ENCODE measurements around the gene PIGB.
"Not testable (repeated sequence)": the region's sequence is repeated elsewhere in the genome, so short reads cannot be mapped to it uniquely, and the experiment has no call there.

Gene PIGB

DNA sequence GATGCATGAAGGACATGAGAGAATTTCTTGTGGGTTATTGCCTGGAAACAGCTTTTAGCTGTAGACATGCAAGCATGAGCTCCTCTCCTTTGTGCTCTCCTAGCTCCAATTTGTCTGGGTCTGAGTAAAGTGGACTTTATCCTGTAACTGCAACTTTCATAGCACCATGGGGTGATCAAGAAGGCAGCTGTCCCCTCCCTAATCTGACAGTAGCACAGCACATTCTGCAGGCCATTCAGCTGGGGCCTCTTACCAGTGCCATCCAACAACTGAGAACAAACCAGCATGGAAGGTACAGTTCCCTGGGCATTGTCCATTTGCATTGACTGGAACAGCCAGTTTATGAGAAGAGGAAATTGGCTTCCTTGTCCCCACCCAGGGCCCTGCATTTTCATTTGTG, 21.7 kb upstream of the PIGB start:
- no peaks in the 10 kb centered on the region for H3K9me3 ChIP-seq
- H3K27me3 ChIP-seq, result no peaks in the 10 kb centered on the region
- H3K4me3 ChIP-seq (ENCODE audit: low read depth, low read length), result no peak overlapping the region
- TF ChIP-seq, protein P1, sequence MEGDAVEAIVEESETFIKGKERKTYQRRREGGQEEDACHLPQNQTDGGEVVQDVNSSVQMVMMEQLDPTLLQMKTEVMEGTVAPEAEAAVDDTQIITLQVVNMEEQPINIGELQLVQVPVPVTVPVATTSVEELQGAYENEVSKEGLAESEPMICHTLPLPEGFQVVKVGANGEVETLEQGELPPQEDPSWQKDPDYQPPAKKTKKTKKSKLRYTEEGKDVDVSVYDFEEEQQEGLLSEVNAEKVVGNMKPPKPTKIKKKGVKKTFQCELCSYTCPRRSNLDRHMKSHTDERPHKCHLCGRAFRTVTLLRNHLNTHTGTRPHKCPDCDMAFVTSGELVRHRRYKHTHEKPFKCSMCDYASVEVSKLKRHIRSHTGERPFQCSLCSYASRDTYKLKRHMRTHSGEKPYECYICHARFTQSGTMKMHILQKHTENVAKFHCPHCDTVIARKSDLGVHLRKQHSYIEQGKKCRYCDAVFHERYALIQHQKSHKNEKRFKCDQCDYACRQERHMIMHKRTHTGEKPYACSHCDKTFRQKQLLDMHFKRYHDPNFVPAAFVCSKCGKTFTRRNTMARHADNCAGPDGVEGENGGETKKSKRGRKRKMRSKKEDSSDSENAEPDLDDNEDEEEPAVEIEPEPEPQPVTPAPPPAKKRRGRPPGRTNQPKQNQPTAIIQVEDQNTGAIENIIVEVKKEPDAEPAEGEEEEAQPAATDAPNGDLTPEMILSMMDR (IDR thresholded peaks at IDR 0.05; ENCODE audit: low read depth, low read length), result no peak
- H3K4me1 ChIP-seq, result no peaks in the 10 kb centered on the region
- H3K36me3 ChIP-seq, result no peaks in the 10 kb centered on the region
- DNase-seq, result no peak

DNA sequence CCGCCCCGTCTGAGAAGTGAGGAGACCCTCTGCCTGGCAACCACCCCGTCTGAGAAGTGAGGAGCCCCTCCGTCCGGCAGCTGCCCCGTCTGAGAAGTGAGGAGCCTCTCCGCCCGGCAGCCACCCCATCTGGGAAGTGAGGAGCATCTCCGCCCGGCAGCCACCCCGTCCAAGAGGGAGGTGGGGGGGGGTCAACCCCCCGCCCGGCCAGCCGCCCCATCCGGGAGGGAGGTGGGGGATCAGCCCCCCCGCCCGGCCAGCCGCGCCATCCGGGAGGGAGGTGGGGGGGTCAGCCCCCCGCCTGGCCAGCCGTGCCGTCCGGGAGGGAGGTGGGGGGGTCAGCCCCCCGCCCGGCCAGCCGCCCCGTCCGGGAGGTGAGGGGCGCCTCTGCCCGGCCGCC, 16.2 kb upstream of the PIGB start:
- not testable (repeated sequence) for H3K27me3 ChIP-seq; H3K36me3 ChIP-seq; H3K4me1 ChIP-seq; H3K9me3 ChIP-seq; DNase-seq; H3K4me3 ChIP-seq (ENCODE audit: low read depth, low read length)

DNA sequence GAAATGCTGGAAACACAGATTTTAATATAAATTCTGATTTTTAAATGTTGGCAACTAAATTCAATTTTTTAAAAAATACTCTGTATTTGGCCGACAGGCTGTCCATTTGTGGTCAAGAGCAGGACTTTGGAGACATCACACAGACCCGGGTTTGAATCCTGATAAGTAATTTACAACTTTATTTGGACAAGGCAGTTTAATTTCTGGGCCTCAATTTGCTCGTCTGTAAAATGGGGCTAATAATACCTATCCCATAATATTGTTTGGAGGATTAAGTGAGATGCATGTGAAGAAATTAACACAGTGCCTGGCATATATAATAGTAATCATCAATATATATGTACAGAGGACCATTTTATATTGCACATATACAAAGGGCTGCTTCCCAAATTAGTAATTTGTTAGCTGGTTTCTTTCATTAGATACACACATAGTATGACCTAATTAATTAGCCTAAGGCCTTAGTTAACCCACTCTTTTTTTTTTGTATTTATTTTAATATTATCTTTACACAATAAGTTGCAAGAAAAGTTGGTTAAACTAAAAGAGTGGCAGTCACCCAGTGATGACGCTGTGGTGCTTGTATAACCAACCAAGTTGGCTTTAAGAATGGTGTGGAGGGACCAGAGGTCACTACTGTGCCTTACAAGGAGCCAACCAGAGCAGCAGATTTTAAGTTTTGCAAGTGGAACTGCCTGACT, 665 bp downstream of the PIGB start:
- no peak for DNase-seq
- Histone ChIP-seq H3K4me3 (ENCODE audit: low read depth, low read length) (peak overlapping the region; percentile 78), H3K4me1 (0 out of 2 replicates have a peak, but pooled peaks cover 2% of the 10 kb centered on the region), H3K36me3 (no peaks in the 10 kb centered on the region), H3K27me3 (no peaks in the 10 kb centered on the region), H3K9me3 (no peaks in the 10 kb centered on the region)
- TF ChIP-seq, protein P1 (IDR thresholded peaks at IDR 0.05; ENCODE audit: low read depth, low read length), result no peak

DNA sequence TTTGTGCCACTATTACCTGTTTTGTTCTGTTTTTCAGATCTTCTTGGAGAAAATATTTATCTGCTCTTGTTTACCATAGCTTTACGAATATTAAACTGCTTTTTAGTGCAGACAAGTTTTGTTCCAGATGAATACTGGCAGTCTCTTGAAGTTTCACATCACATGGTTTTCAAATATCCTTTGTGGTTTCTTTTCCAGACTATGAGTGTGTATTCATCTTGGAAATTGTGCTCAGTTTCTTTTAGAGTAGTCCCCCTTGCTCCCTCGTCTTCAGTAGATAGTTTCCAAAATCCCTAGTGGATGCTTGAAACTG, 1.2 kb downstream of the PIGB start:
- no peak for DNase-seq
- H3K4me1 ChIP-seq, result 0 out of 2 replicates have a peak, but pooled peaks cover 2% of the 10 kb centered on the region
- no peaks in the 10 kb centered on the region for H3K36me3 ChIP-seq
- no peaks in the 10 kb centered on the region for H3K9me3 ChIP-seq
- no peak overlapping the region for H3K4me3 ChIP-seq (ENCODE audit: low read depth, low read length)
- TF ChIP-seq, protein P1 (IDR thresholded peaks at IDR 0.05; ENCODE audit: low read depth, low read length), result no peak
- no peaks in the 10 kb centered on the region for H3K27me3 ChIP-seq

DNA sequence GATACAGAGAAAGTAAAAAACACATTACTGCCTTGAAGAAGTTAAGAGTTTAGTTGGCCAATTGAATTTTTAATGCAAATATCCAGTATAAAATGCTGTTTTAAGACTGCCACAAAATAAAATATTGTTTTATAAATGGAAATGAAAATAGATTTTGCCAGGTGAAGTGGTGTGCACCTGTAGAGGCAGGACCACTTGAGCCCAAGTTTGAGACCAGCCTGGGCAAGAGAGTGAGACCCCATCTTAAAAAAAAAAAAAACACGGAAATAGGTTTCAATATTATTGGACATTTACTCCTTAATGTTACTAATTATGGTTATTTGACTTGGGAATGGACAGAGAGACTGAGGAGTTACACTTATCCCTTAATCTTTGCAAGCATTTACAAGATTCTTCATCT, 1.9 kb downstream of the PIGB start:
- H3K9me3 ChIP-seq, result no peaks in the 10 kb centered on the region
- DNase-seq, result no peak
- TF ChIP-seq, protein P1 (IDR thresholded peaks at IDR 0.05; ENCODE audit: low read depth, low read length), result no peak
- no peaks in the 10 kb centered on the region for H3K27me3 ChIP-seq
- H3K36me3 ChIP-seq, result no peaks in the 10 kb centered on the region
- H3K4me3 ChIP-seq (ENCODE audit: low read depth, low read length), result no peak overlapping the region
- 0 out of 2 replicates have a peak, but pooled peaks cover 2% of the 10 kb centered on the region for H3K4me1 ChIP-seq

DNA sequence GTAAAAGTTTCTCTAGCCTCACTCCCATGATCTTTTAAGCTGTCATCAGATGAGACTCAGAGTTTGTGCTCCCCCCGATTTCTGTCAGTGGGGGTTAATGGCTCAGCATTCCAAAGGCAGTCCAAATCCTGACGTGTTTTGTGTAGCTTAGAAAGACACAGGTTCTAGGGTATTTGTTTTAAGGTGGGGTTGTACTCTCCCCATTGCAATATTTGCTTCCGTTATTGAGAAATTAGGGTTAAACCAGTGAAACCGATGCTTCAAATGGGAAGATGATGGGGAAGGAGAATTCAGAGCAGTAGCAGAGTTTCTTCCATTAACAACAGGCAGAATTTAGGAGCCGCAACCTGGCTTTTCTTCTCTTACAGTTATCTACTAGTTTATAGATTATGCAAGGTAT, 3.4 kb downstream of the PIGB start:
- Histone ChIP-seq H3K9me3 (no peaks in the 10 kb centered on the region), H3K27me3 (no peaks in the 10 kb centered on the region), H3K36me3 (no peaks in the 10 kb centered on the region), H3K4me3 (ENCODE audit: low read depth, low read length) (no peak overlapping the region), H3K4me1 (0 out of 2 replicates have a peak, but pooled peaks cover 2% of the 10 kb centered on the region)
- no peak for DNase-seq
- TF ChIP-seq, protein P1 (IDR thresholded peaks at IDR 0.05; ENCODE audit: low read depth, low read length), result no peak

Data from BE2C (cell line).